Measurements from ENCODE around the gene LIPF.
"Not testable (repeated sequence)": the region's sequence is repeated elsewhere in the genome, so short reads cannot be mapped to it uniquely, and the experiment has no call there.

The LIPF gene, protein sequence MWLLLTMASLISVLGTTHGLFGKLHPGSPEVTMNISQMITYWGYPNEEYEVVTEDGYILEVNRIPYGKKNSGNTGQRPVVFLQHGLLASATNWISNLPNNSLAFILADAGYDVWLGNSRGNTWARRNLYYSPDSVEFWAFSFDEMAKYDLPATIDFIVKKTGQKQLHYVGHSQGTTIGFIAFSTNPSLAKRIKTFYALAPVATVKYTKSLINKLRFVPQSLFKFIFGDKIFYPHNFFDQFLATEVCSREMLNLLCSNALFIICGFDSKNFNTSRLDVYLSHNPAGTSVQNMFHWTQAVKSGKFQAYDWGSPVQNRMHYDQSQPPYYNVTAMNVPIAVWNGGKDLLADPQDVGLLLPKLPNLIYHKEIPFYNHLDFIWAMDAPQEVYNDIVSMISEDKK

DNA sequence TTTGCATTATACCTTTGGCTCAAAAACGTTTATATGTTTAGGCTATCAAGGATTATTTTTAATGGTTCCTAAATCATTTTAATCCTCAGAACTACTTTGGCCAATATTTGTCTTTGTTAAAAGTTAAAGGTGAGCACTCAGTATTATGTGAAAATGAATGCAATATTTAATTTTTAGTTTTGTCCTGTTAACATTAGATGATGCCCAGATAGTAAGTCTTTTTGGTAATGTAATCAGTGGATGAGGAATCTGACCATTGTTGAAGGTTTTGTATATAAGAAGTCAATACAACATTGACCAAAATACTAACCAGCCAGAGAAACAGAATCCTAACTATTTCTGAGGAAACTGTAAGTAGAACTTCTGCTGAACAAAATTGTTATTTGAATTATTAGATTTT lies at the start of gene LIPF:
Gene LIPF, plus strand, starts transcription at position 301 of the 400 bp plus-strand sequence. CDS start 2,856 bp downstream, outside the sequence.
- DNase-seq: no peak

DNA sequence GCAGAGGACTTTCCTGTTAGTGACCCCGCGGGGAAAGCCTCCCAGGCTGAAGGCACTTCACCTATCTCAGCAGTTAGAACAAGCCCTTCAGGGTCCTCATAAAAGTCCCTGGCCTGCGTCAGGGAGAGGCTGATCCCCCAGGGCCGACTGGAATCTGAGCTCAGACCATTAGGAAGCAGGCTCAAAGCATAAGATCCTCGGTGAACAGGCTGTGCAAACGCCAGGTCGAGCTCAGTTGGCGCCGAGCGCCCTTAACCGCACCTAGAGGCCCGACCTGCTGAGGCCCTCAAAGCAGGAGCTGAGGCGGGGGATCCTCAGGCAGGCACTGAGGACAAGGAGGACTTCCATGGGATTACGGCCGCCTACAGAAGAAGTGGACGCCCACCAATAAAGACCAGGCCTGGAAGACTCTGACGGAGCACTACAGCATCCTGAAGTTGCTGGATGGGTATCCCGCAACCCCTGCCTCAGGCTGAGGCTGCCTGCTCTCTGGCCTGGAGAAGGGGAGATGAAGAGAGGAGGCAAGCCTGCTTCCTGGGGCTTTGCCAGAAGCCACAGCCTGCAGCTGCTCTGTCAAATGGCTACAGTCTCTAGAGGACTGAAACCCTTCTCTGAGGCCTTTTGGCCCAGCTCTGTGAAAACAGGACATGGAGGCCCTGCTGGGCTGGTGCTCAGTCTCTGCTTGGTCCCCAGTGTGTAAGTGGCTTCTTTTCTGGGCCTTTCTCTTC lies 47.8 kb upstream of the LIPF start:
- no peak for DNase-seq

DNA sequence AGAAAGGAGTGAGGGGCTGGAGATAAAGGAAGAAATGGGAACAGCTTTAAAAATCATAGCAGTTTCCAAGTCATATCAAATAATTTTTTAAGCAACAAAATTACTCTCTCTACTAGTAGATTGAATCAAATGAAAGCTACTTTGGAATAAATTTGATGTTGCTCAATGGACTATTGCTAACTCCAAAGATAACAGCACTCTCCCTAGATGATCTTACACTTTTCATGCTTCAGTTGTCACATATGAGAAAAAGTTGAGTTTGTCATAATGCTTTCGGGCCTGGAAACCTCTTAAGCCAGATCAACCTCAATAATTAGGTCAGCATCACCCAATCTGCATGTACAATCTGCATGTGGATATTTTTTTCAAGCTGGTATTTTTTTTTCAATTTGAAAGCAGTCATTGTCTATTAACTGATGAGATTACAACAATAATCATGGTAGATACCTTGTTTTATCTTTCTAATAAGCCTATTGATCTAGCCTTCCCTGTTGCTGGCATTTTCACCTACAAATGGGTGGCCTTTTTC lies 46.4 kb upstream of the LIPF start:
- no peak for DNase-seq

DNA sequence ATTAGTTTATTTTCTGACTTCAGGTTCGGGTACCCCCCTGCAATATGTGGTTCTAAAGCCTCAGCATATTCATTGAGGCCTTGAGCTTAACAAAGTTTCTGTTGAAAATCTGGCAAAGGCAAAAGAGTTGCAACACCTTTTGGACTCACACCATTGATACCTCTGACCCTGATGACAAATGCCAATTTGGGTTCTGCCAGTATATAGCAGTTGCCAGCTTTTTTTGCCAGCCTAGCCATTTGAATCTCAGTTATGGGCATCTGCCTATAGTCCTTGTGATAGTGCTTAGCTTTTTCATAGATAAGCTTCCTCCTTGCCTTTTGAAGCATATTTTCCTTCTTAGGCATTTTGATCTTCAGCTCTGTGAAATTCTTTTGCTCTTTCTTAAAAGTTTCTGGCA lies 45.7 kb upstream of the LIPF start:
- no peak for DNase-seq

DNA sequence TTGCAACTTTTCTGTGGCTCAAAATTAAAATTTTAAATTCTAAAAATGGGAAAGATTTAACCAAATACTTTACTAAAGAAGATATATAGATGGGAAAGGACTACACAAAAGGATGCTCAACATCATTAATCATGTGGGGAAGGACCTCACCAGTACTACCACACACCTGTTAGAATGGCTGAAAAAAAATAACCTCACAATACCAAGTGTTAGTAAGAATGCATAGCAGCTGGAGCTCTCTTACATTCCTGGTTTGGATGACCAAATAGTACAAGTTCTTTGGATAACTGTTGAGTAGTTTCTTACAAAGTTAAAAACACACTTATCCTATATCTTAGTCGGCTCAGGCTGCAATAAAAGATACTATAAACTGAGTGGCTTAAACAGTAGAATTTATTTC lies 43.8 kb upstream of the LIPF start:
- no peak for DNase-seq

DNA sequence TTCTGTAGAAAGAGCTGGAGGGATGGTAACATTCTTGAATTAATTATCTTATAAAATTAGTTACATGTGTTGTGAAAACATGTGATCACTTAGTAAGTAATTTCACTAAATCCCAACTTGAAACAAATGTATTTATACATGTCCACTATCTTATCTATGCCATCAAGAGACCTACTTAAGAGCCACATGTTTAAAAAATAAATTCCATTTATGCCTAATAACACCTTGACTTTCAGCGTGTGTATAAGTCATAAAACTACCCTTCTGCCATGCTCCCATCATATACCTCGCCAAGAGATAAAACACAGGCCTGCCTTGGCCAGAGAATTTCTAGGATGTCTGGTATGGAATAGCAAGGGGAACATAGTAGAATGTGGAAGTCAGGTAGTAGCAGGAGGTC lies 40.4 kb upstream of the LIPF start:
- DNase-seq: no peak

DNA sequence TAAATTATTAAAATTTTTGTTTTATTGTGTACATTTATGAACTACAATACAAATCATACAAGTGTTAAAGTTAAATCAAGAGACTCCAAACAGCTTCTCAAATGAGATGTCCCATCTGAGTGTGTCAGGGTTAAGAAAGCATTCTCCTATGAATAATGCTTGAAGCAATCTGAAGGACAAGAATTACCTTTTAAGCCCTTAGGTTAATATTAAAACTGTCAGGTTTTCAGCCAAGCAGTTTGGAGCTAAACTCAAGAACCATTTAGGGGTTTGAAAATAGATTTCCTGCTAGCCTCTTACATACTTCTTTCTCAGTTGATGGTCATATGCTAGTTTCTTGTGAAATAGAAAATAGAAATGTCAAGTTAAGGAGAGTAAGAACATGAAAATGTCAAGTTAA lies 39.4 kb upstream of the LIPF start:
- no peak for DNase-seq

DNA sequence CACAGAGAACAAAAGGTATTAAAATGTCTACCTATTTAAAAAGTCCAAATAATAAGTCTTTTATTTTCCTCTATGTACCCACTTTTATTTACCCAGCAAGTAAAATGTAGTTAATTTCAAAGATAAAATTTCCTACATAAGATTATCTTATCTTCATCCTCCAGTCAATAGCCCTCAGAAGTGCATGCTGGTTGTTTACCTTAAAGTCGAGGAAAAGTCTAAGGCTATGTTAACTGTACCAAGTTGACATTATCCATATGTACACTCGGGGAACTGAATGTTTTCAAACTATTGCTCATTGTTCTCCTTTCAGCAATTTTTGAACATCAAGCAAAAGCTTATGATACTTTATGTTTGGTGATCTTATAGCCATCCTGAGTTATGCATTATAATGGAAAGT lies 24.1 kb upstream of the LIPF start:
- no peak for DNase-seq

DNA sequence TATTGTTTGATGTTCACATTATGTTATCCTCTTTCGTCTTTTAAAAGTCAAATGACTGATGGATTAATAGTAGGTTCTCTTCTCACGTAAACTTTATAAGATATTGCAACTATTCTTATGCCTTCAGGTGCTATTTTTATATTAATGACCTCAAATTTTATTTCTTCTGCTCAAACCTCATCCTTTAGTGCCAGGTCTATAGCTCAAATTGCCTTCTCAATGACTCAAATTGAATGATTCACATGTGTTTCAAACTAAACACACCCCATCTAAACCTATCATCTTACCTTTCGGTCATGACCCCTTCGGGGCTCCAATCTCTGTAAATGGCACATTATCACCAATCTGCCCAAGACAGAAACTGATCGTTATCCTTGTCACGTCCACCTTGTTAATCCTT lies 22.0 kb upstream of the LIPF start:
- no peak for DNase-seq

DNA sequence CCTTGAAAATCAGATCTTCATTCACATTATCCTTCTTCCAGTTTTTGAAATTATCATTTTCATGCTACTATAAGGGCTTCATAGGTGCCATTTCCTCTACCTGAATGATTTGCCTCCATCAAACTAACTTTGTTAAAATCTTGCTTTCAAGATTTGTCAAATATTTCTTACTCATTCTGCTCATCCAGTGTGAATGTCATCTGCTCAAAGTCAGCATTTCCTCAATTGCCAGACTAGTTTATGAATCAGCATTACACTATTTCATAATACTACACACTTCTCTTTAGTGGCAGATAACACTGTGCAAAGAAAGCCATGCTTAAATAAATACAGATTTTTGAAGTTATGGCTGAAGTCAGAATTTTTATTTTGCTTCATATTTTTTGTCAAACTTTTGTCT lies 21.3 kb upstream of the LIPF start:
- no peak for DNase-seq

DNA sequence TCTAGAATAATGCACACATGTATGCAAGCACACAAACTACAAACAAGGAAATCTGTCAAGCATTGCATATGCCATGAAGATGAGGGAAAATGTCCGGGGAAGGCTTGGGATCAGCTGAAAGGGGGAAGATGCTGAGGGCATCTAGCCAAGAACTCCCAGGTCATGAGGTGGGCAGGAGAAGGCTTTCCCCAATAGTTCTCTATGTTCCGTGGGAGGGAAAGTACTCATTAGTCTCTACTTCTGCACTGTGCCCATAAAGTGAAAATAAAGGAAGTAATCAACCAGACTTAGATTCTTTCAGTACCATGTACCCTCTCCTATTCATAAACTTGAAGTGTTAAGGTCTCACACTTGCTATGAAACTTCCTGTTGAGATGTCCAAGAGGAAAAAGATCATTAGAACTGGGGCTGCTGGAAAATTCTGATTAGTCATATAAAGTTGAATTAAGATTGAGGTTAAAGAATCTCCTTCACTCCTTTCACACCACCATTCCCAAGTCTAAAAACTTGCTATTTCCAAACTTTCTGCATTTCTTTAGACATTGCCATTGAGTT lies 17.1 kb upstream of the LIPF start:
- DNase-seq: no peak

DNA sequence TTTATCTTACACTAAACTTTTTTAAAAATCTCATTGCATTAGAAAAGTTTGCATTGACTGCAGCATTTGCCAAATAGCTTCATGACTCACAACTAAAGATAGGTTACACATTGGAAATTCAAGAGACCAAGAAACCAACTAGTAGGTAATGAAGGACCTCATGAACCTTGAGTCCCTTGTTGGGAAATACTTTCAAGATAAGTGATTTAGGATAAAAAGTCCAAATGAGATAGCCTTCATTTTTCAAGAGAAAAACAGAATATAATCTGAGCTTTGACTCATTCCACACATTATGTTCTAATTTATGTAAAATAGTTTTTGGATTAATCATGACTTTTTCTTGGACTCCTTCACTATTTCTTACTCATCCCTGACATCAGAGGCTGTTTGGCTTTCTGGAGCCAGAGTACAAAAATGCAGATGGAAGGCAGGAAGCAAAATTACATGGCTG lies 13.1 kb upstream of the LIPF start:
- no peak for DNase-seq

DNA sequence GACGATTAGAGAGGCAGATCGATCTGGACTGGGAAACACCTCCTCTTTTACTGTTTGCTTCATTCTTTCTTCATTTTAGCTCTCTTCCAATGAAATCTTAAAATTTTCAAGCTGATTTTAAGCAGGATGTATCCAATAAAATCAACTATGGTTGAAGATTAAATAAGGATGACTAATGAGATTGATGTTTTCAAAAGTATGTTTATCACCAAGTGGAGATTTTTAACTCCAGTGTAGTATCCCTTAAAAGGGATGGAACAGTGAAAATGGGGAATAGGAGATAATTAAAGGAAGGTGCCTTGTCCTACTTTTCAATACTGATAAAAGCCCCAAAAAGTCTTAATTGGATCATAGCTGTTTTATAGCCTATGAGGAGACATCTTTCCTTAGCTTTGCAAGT lies 11.6 kb upstream of the LIPF start:
- DNase-seq: no peak

DNA sequence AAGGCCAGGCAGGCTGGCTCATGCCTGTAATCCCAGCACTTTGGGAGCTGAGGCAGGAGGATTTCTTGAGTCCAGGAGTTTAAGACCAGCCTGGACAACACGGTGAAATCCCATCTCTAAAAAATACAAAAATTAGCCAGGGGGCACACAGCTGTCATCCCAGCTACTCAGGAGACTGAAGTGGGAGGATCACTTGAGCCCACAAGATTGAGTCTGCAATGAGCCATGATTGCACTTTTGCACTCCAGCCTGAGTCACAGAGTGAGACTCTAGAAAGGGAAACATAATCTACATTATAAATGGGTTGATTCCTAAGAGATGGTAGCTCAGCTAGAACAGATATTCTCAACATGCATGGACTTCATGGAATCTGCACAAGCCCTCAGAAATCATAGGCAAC lies 6.3 kb upstream of the LIPF start:
- DNase-seq: no peak

DNA sequence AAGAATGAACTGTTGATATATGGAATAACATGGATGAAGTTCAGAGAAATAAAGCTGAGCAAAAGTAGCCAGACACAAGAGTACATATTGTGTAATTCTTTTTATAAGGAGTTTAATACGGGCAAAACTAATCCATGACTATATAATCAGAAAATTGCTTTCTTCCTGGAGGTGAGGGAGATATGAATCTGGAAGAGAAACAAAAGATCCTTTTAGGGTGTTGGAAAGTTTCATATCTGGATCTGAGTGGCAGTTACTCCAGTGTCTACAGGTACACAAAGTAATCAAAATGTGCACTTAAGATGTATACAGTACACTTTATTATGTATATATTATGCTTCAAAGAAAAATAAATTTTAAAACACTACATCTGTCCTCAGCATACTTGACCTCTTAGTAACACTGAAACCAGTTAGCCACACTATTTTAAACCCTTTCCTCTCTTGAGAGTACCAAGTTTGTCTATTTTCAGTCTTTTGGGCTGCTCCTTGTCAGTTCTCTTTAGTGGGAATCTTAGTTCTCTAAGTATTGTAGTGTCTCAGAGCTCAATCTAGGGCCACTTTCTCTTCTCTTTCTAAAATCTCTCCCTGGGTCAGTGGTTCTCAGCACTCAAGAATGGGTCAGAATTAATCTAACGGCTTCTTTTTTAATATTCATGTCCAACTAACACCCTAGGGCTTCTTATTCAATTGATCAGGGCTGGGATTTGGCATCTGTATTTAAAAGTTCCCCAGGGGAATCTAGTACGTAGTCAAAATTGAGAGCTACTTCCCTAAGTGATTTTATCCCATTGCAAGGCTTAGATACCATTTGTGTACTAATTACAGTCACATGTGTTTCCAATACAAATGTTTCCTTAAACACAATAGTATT lies 4.3 kb upstream of the LIPF start:
- DNase-seq: no peak

DNA sequence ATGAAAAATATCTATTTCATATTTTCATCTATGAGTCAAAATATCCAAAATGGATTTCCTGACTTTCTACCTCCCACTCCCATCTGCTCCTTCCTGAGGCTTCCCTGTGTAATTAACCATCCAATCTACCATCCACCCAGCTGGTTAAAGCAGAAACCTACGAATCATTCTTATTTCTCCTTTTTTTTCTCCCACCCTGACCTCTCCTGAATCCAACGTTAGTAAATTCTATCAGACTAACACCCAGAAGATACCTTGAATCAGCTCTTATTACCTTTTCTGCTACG lies 3.7 kb upstream of the LIPF start:
- no peak for DNase-seq

DNA sequence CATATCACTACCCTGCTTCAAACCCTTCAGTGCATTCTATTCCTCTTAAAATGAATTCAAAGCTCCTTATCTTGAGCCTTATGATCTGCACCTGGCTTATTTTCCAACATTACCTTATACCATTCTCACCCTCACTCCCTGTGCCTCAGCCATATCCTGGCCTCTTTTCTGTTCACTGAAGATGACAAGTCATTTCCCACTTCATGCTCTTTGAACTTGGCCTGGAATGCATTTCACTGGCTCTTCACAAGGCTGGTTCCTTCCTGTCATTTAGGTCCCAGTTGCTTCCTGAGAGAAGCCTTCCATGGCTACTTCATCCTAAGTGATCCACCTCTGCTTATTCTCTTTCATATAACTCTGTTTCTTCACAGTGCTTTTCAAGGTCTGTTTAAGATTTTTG lies 3.2 kb upstream of the LIPF start:
- no peak for DNase-seq

DNA sequence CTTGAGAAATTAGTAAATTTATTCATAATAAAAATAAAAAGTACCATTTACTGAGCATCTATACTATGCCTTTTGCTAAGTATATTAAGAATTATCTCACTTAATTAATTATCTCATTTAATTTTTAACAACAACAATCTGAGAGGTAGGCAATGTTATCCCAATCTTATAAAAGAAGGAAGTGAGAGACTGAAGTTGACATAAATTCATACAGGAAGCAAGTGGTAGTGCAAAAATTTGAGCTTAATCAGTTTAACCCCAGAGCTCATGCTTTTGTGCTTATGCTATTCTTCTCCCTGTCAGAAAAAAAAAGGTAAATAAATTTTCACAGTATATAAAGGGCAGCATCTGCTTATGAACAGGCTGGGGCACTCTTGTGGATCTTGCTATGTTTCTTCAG lies 2.7 kb upstream of the LIPF start:
- no peak for DNase-seq

DNA sequence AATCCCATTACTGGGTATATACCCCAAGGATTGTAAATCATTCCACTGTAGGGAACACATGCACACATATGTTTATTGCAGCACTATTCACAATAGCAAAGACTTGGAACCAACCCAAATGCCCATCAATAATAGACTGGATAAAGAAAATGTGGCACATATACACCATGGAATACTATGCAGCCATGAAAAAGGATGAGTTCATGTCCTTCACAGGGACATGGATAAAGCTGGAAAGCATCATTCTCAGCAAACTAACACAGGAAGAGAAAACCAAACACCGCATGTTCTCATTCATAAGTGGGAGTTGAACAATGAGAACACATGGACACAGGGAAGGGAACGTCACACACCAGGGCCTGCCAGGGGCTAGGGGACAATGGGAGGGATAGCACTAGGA lies 1.1 kb upstream of the LIPF start:
- not testable (repeated sequence) for DNase-seq

DNA sequence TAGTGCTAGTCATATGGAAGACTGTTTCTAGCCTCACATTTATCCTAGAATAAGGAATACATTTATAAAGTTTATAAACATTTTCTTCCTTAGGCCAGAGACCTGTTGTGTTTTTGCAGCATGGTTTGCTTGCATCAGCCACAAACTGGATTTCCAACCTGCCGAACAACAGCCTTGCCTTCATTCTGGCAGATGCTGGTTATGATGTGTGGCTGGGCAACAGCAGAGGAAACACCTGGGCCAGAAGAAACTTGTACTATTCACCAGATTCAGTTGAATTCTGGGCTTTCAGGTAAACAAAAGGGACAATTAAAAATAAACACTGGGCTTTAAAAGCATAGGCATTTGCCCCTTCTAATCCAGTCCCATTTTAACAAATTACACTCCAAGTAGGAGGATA lies 4.2 kb downstream of the LIPF start:
- DNase-seq: no peak

DNA sequence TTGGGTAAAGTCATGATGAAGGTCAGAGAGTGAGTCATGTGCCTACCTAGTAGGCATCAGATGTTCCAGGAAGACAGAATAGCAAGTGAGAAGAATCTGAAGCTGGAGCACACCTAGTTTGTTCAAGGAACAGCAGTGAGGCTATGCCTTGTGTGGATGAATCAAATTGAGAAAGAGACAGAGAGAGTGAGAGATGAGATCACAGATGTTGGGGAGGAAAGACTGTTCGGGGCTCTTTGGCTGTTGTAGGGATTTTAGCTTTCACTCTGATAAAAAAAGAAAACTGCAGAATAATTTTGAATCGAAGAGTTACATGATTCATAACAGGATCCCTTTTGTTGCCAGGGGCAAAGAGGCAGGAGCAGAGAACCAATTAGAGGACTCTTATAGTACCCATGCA lies 6.3 kb downstream of the LIPF start:
- no peak for DNase-seq

DNA sequence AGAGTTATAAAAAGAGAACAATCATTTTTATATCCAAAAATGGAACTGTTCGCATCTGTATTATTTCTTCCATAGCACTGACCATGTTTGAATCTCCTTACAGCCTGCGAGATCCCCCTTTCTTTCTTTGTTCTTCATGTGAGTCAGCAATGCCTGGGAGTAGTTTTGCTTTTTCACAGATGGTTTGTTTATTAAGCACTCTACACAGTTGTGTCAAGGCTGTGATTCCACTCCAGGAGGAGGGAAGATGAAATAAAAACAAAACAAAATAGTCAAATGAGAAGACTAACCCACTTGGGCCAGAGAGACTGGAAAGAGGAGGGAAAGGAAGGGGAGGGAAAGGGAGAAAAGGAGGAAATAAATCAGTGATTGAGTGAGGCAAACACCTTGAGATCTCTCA lies 7.8 kb downstream of the LIPF start:
- no peak for DNase-seq
